Activated CD8-positive, alpha-beta memory T cell treated with anti-CD3 and anti-CD28 coated beads, Interleukin-2, amount 10 ng/mL, durations not matched to agents 7 days and 5 days (primary cell): ENCODE data around the gene COQ4. TPM values are rescaled to one million over a fixed set of nuclear protein-coding genes. Genes with fewer than 3 reads are reported as not detected.
A peak's percentile ranks its signal among the peaks of the same experiment; 100 is the strongest.
"Not testable (repeated sequence)": the region's sequence is repeated elsewhere in the genome, so short reads cannot be mapped to it uniquely, and the experiment has no call there.

Experiments used
- ATAC-seq: fragments of 150-1000 bp; cut with Tn5 transposase; one replicate; pipeline ENCODE4 v1.10.0; 2021; ENCODE audit warnings: moderate library complexity
- CTCF ChIA-PET: fragments of 350-600 bp; sonication (Branson Sonifier 250); formaldehyde crosslinking; loops from one replicate; lab custom pipeline; 2021; ENCODE audit warnings: antibody characterized with exemption; lab: Charles Lee
- DNase-seq: peaks from one replicate; pipeline ENCODE4 v3.0.0-alpha.2; 2020
- H3K27ac Mint-ChIP-seq: one replicate; pipeline ENCODE4 v1.8.0; 2021; ENCODE audit warnings: mild to moderate bottlenecking, mixed read lengths
- H3K27me3 Mint-ChIP-seq: one replicate; pipeline ENCODE4 v1.8.0; 2021; ENCODE audit warnings: mixed read lengths
- H3K36me3 Mint-ChIP-seq: one replicate; pipeline ENCODE4 v1.8.0; 2021; ENCODE audit warnings: mild to moderate bottlenecking, mixed read lengths
- H3K4me1 Mint-ChIP-seq: one replicate; pipeline ENCODE4 v1.8.0; 2021; ENCODE audit warnings: mixed read lengths
- H3K4me3 Mint-ChIP-seq: one replicate; pipeline ENCODE4 v1.8.0; 2021; ENCODE audit warnings: mild to moderate bottlenecking, moderate library complexity, mixed read lengths
- H3K9me3 Mint-ChIP-seq: one replicate; pipeline ENCODE4 v1.8.0; 2022; ENCODE audit warnings: low read depth, mixed read lengths
- total RNA-seq, 2 experiments: library from RNA; stranded (reverse); gene quantifications; one replicate each; pipeline ENCODE4 v1.2.3, GENCODE V29; 2021

COQ4 gene
- total RNA-seq: 10 to 100 TPM; 29.8 to 41.1 TPM

DNA sequence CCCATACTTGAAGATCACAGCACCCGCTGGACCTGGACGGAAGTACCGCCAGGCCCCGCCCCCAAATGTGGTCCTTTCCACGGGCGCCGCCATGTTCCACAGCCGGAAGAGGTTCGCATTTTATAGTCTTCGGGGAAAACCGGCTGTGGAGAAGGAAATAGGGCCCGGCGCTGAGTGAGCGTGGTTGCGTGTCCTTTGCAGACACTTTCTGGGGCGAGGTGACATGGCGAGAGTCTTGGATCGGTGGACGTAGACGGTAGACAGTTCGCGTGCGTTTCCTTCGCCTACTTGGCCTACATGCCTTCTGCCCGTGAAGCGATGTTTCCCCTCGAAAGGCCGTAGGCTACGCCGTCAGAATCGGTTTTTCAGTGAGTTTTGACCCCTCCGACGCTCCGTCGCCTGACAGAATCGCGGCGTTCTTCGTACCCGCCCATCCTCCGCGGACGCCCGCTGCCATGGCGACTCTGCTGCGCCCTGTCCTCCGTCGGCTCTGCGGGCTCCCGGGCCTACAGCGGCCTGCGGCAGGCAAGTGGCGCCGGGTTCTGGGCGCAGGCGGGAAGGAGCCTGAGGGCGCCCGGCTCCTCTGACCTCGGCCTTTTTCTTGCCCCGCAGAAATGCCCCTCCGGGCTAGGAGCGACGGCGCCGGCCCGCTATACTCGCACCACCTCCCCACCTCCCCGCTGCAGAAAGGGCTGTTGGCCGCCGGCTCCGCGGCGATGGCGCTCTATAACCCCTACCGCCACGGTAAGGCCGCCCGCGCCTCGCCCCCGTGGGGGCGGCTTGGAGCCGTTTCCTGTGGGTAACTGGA, at the start of gene COQ4, which contains the start of gene TRUB2:
Gene COQ4, plus strand, starts transcription at position 436 of the 808 bp plus-strand sequence. Its CDS starts 20 bp downstream, at position 456.
Gene TRUB2, minus strand, starts transcription at position 44 of the 808 bp plus-strand sequence. Its CDS starts 39 bp downstream, at position 5.
- ATAC-seq: peak; percentile 88
- Mint-ChIP-seq H3K9me3 (no peaks in the 10 kb centered on the region), H3K36me3 (peaks cover 5% of the 10 kb centered on the region), H3K4me1 (peaks cover 29% of the 10 kb centered on the region), H3K27me3 (no peaks in the 10 kb centered on the region), H3K4me3 (peak within 1 kb of the TSS; percentile 92), H3K27ac (peak within 1 kb of the TSS; percentile 94)
- peak; percentile 96 for DNase-seq
- CTCF ChIA-PET: interaction anchor here (3.9 to 5.3 kb wide), 2 partner anchors 19 to 27 kb away, joined by 10 to 22 read pairs; no protein-coding TSS in a partner anchor

DNA sequence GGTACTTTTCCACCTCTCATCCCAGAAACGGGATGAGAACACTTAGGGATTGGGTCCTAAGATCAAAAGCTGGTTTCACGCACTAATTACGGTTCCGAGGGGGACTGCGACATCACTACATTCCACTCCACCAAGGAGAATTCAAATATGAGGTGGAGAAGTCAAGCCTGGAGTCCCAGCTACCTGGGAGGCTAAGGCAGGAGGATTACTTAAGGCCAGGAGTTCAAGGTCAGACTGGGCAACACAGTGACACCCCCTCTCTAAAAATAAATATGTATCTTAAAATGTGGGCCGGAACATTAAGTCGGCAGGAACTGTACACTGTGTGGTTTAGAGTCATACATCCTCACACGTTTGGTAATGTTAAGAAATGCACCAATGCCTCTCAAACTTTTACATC, 48.4 kb upstream of the COQ4 start:
- peaks cover 10% of the 10 kb centered on the region for H3K36me3 Mint-ChIP-seq
- CTCF ChIA-PET: interaction anchor here (1.8 to 3.6 kb wide), 2 partner anchors 19 to 67 kb away, joined by 3 to 12 read pairs; no protein-coding TSS in a partner anchor
- DNase-seq (no peak), ATAC-seq (no peak)
- no peaks in the 10 kb centered on the region for H3K27me3 Mint-ChIP-seq
- no peaks in the 10 kb centered on the region for H3K9me3 Mint-ChIP-seq
- no peak overlapping the region for H3K27ac Mint-ChIP-seq
- peaks cover 42% of the 10 kb centered on the region for H3K4me1 Mint-ChIP-seq
- peak overlapping the region; percentile 16 for H3K4me3 Mint-ChIP-seq

DNA sequence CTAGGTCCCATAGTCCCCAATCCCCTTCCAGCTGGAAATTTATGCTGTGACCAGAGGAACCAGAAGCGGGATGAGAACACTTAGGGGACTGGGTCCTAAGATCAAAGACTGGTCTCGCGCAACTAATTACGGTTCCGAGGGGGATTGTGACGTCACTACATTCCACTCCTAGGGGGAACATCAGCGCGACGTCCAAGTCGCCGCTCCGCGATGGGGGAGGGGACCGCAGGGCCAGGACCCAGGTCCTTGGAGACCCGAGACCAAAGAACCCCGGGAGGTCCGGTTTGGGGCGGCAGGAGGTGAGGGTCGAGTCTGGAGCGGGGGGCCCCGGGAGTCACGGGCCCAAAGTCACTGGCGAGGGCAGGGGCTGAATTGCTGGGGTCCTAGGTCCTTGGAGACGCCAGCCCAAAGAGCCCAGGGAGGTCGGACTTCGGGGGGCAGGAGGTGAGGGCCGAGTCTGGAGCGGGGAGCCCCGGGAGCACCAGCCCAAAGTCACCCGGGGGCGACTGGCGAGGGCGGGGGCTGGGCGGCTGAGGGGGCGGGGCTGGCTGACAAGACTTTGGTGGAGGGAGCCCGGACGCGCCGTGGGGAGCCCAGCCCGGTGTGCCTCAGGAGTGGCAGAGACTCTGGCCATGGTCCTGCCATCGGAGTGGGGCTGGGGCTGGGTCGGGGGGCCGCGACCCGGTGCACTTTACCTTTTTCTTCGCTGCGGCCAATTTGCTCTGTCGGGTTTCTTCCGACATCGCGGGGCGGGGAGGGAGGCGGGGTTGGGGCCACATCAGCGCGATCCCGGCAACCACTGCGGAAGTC, 47.2 kb upstream of the COQ4 start, which contains the start of gene GOLGA2:
Gene GOLGA2, minus strand, starts transcription at position 810 of the 810 bp plus-strand sequence. Its CDS starts 31 bp downstream, at position 779.
- Mint-ChIP-seq H3K4me1 (peaks cover 49% of the 10 kb centered on the region), H3K4me3 (peak within 1 kb of the TSS; percentile 94), H3K27ac (peak within 1 kb of the TSS; percentile 92), H3K27me3 (no peaks in the 10 kb centered on the region), H3K9me3 (no peaks in the 10 kb centered on the region), H3K36me3 (peaks cover 10% of the 10 kb centered on the region)
- DNase-seq: peak; percentile 50
- peak; percentile 76 for ATAC-seq
- CTCF ChIA-PET: interaction anchor here (0.6 to 1.0 kb wide), 6 partner anchors 20 to 262 kb away, joined by 3 to 7 read pairs (median 3); no protein-coding TSS in a partner anchor

DNA sequence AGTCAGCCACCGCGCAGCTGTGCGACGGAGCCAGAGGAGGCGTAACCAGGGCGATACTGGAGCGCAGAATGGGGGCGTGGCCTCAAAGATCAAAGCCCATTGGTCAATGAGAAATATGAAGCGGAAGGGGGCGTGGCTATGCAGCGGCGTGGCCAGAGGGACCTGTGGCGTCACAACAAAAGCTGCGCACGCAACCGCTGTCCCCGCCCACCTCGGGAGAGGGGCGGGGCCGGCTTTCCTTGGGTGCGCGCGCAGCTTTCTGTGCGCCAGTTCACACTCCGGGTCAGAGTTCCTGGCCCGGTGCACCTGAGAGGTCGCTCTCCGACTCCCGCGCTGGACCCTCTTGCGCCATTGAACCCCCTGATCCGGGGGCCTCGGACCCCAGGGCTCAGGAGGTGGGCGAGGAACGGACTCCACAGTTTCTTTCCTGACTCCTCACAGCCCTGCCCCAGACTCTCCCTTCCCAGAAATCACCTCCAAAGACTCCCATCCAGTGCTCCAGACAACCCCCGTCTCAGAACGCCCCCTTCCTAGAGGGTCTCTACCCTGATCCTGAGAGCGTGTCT, 46.5 kb upstream of the COQ4 start, which contains the start of gene SWI5:
Gene SWI5, plus strand, starts transcription at position 269 of the 566 bp plus-strand sequence.
- Mint-ChIP-seq H3K9me3 (no peaks in the 10 kb centered on the region), H3K4me1 (peaks cover 50% of the 10 kb centered on the region), H3K36me3 (peaks cover 9% of the 10 kb centered on the region), H3K27me3 (no peaks in the 10 kb centered on the region), H3K4me3 (peak within 1 kb of the TSS; percentile 94), H3K27ac (peak within 1 kb of the TSS; percentile 92)
- DNase-seq (peak; percentile 100), ATAC-seq (peak; percentile 97)
- CTCF ChIA-PET: interaction anchor here (0.6 to 1.0 kb wide), 6 partner anchors 19 to 261 kb away, joined by 3 to 7 read pairs (median 3); no protein-coding TSS in a partner anchor

DNA sequence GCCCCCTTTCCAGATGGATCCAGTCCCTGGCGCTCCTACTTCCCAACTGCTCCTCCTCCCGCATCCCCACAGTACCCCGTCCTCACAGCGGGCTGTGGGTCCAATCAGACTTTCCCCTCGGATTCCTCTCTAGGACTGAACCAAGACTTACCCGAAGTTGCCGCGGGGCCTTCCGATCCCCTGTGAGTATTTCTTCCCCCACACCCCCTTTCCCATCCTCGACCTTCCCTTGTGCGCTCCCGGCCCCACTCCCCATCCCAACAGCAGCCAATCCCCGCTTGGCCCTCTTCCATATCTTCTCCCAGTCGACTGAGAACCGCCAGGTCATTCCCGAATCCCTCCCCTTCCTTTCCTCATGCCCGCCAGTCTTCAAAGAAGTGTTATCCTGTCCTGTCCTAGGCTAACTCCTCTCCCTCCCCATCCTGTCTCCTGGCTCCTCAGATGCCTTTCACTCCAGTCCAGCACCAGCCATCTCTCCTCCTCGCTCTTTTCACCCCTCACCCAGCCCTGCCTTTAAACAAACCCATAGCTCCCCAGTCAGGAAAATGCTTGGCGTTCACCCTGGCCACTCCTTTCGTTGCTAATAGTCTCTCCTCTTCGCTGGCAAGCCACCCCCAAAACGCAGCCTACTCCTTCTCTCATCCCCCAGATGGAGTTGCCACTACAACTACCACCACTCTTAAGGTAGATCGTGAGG, 45.9 kb upstream of the COQ4 start:
- Mint-ChIP-seq H3K27ac (peak overlapping the region; percentile 92), H3K36me3 (peaks cover 5% of the 10 kb centered on the region), H3K27me3 (no peaks in the 10 kb centered on the region), H3K4me1 (peaks cover 50% of the 10 kb centered on the region), H3K4me3 (peak overlapping the region; percentile 94), H3K9me3 (no peaks in the 10 kb centered on the region)
- CTCF ChIA-PET: interaction anchor here (0.7 to 1.0 kb wide), 4 partner anchors 19 to 85 kb away, joined by 3 to 7 read pairs (median 3); no protein-coding TSS in a partner anchor
- DNase-seq (no peak), ATAC-seq (no peak)

DNA sequence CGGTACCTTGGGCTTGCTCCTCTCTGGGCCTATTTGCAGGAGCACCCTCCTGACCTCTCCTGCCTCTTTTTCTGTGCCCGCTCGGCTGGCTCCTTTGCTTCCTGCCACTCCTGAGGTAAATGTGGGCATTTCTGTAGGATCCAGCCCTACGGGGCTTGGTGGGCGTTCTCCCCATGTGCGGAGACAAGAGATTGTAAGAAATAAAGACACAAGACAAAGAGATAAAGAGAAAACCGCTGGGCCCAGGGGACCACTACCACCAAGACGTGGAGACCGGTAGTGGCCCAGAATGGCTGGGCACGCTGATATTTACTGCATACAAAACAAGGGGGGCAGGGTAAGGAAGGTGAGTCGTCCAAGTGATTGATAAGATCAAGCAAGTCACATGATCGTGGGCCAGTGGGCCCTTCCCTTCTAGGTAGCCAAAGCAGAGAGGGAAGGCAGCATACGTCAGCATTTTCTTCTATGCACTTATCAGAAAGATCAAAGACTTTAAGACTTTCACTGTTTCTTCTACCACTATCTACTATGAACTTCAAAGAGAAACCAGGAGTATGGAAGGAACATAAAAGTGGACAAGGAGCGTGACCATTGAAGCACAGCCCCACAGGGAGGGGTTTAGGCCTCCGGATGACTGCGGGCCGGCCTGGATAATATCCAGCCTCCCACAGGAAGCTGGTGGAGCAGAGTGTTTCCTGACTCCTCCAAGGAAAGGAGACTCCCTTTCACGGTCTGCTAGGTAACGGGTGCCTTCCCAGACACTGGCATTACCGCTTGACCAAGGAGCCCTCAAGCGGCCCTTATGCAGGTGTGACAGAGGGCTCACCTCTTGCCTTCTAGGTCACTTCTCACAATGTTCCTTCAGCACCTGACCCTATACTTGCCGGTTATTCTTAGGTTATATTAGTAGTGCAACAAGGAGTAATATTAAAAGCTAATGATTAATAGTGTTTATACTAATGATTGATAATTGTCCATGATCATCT, 43.3 kb upstream of the COQ4 start:
- not testable (repeated sequence) for H3K27ac Mint-ChIP-seq, H3K27me3 Mint-ChIP-seq, H3K4me3 Mint-ChIP-seq, H3K9me3 Mint-ChIP-seq, ATAC-seq, H3K36me3 Mint-ChIP-seq, DNase-seq
- CTCF ChIA-PET: interaction anchor here (1.6 kb wide), 1 partner anchor 83 kb away, joined by 4 read pairs; no protein-coding TSS in a partner anchor
- H3K4me1 Mint-ChIP-seq: peaks cover 31% of the 10 kb centered on the region

DNA sequence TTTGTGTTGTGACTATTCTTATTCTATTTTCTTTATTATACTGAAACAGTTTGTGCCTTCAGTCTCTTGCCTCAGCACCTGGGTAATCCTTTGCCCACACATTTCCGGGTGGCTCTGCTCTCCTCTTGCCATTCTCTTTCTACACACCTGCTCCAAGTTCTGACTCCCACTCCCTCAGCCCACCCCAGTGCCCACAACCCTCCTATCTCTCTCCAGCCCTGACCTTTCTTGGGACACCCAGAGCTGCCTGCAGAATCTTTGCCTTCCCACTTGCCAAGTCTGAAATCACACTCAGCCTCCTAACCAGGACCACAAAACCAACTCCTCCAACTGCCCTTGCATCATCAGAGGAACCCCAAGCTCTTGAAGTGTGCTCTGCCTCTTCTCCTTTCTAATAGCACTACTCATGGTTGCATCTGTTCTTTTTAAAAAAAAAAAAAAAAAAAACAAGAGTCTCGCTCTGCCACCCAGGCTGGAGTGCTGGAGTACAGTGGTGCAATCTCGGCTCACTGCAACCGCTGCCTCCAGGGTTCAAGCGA, 42.5 kb upstream of the COQ4 start:
- H3K27ac Mint-ChIP-seq: peak overlapping the region; percentile 65
- CTCF ChIA-PET: no interaction called here
- peaks cover 23% of the 10 kb centered on the region for H3K4me1 Mint-ChIP-seq
- no peak overlapping the region for H3K4me3 Mint-ChIP-seq
- no peaks in the 10 kb centered on the region for H3K27me3 Mint-ChIP-seq
- no peak for DNase-seq
- no peak for ATAC-seq
- H3K9me3 Mint-ChIP-seq: no peaks in the 10 kb centered on the region
- H3K36me3 Mint-ChIP-seq: no peaks in the 10 kb centered on the region

DNA sequence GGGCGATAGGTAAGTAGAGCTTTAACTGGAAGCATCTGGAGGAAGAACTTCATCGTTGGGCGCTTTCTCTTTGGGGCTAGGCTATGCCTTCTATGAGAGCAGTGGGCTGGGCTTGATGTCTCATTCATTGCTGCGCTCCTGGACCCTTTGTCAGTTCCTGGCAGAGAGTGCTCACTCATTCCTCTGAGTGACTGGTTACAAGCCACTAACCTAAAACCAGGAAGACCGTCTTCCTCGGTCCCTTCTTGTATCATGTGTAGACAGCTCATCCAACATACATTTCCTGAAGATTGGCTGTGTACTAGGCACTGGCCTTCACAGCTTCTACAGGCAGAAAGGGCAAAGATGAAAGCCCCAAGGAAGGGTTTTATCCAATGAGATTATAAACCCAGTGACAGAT, 40.1 kb upstream of the COQ4 start:
- CTCF ChIA-PET: interaction anchor here (1.7 kb wide), 1 partner anchor 13 kb away, joined by 6 read pairs; no protein-coding TSS in a partner anchor
- Mint-ChIP-seq H3K27ac (no peak overlapping the region), H3K4me1 (peaks cover 11% of the 10 kb centered on the region), H3K4me3 (no peak overlapping the region), H3K36me3 (no peaks in the 10 kb centered on the region), H3K27me3 (no peaks in the 10 kb centered on the region), H3K9me3 (no peaks in the 10 kb centered on the region)
- DNase-seq: no peak
- no peak for ATAC-seq

DNA sequence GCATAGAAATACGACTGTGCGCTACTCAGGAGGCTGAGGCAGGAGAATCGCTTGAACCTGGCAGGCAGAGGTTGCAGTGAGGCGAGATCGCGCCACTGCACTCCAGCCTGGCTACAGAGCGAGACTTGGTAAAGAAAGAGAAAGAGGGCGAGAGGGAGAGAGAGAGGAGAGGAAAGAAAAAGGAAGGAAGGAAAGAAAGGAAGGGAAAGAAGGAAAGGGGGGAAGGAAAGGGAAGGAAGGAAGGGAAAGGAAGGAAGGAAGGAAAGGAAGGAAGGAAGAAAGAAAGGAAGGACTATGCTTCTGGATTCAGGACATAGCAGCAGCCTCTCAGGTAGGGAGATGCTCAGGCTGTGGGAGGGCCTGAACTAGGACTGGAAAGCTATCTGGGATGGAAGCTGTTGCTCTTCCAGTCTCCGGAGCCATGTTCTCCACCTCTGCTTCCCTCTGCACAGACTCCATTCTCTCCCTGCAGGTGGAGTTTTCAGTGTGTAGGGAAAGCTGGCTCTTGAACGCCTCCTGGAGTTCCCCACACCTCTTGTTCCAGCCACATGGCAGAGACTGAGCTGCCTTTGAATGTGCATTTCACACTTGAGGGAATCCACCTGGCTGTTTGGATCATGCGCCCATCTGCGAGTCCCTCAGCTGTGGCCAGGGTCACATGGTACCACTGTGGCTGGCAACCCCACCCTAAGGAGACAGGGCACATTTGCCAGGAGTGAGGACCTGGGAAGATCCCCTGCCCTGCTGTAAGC, 37.4 kb upstream of the COQ4 start:
- DNase-seq (no peak), ATAC-seq (no peak)
- Mint-ChIP-seq H3K4me3 (no peak overlapping the region), H3K27me3 (no peaks in the 10 kb centered on the region), H3K4me1 (peaks cover 2% of the 10 kb centered on the region), H3K27ac (peak overlapping the region; percentile 31), H3K36me3 (no peaks in the 10 kb centered on the region), H3K9me3 (no peaks in the 10 kb centered on the region)
- CTCF ChIA-PET: no interaction called here

DNA sequence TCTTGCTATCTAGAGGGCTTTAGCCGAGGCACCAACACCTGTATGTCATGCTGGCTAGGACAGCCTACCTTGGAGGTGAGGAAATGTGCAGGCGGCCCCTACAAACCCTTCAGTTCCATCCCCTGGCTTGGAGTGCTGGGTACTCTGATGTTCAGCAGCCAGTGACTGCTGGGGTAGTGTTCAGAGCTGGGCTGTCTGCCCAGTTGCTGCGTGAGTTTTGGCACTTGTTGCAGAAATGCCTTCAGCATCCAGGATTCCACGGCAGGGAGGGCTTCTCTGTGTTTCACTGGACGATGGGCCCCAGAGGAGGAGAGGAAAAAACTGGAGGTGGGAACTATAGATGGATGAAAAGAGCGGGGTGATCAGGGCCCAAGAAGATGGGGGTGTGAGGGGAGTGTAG, 36.2 kb upstream of the COQ4 start:
- DNase-seq: no peak
- H3K27ac Mint-ChIP-seq: no peak overlapping the region
- CTCF ChIA-PET: interaction anchor here (1.4 to 1.6 kb wide), 2 partner anchors 8 to 9 kb away, joined by 3 to 4 read pairs; no protein-coding TSS in a partner anchor
- H3K27me3 Mint-ChIP-seq: no peaks in the 10 kb centered on the region
- no peaks in the 10 kb centered on the region for H3K9me3 Mint-ChIP-seq
- H3K4me1 Mint-ChIP-seq: no peaks in the 10 kb centered on the region
- ATAC-seq: no peak
- H3K4me3 Mint-ChIP-seq: no peak overlapping the region
- H3K36me3 Mint-ChIP-seq: no peaks in the 10 kb centered on the region
